ENCODE measurements around the gene SUSD6. TPM values are rescaled to one million over a fixed set of nuclear protein-coding genes. Genes with fewer than 3 reads are reported as not detected.

SUSD6 gene
- total RNA-seq, 1 donor from 2014 or later: 49.0 TPM

GRCh38 chr14:69673578-69674305 lies 62.3 kb downstream of the SUSD6 start:
- Histone ChIP-seq H3K4me3 (ENCODE audit: low read depth, low read length) (no peak overlapping the region), H3K27me3 (ENCODE audit: control insufficient read depth, insufficient read depth, low read length) (no peaks in the 10 kb centered on the region), H3K36me3 (ENCODE audit: control insufficient read depth, insufficient read depth, low read length) (no peaks in the 10 kb centered on the region)
- DNase-seq (ENCODE audit: low read depth): no peak
- TF ChIP-seq CTCF (IDR thresholded peaks at IDR 0.05; ENCODE audit: insufficient read depth, low read length, poor library complexity, severe bottlenecking): no peak

GRCh38 chr14:69674546-69675244 lies 63.3 kb downstream of the SUSD6 start:
- no peak for DNase-seq (ENCODE audit: low read depth)
- H3K27me3 ChIP-seq (ENCODE audit: control insufficient read depth, insufficient read depth, low read length): no peaks in the 10 kb centered on the region
- TF ChIP-seq CTCF (IDR thresholded peaks at IDR 0.05; ENCODE audit: insufficient read depth, low read length, poor library complexity, severe bottlenecking): no peak
- H3K4me3 ChIP-seq (ENCODE audit: low read depth, low read length): no peak overlapping the region
- no peaks in the 10 kb centered on the region for H3K36me3 ChIP-seq (ENCODE audit: control insufficient read depth, insufficient read depth, low read length)

- no peaks in the 10 kb centered on the region for H3K36me3 ChIP-seq (ENCODE audit: control insufficient read depth, insufficient read depth, low read length)
- DNase-seq (ENCODE audit: low read depth): no peak
- no peaks in the 10 kb centered on the region for H3K27me3 ChIP-seq (ENCODE audit: control insufficient read depth, insufficient read depth, low read length)
- H3K4me3 ChIP-seq (ENCODE audit: low read depth, low read length): no peak overlapping the region
- TF ChIP-seq CTCF (IDR thresholded peaks at IDR 0.05; ENCODE audit: insufficient read depth, low read length, poor library complexity, severe bottlenecking): no peak
These were observed 63.8 kb downstream of the SUSD6 start for GRCh38 chr14:69675245-69675583.

GRCh38 chr14:69675877-69676416 lies 64.6 kb downstream of the SUSD6 start:
- Histone ChIP-seq H3K36me3 (ENCODE audit: control insufficient read depth, insufficient read depth, low read length) (no peaks in the 10 kb centered on the region), H3K4me3 (ENCODE audit: low read depth, low read length) (no peak overlapping the region), H3K27me3 (ENCODE audit: control insufficient read depth, insufficient read depth, low read length) (no peaks in the 10 kb centered on the region)
- TF ChIP-seq CTCF (IDR thresholded peaks at IDR 0.05; ENCODE audit: insufficient read depth, low read length, poor library complexity, severe bottlenecking): no peak
- DNase-seq (ENCODE audit: low read depth): no peak

- TF ChIP-seq CTCF (IDR thresholded peaks at IDR 0.05; ENCODE audit: insufficient read depth, low read length, poor library complexity, severe bottlenecking): no peak
- no peak for DNase-seq (ENCODE audit: low read depth)
- H3K36me3 ChIP-seq (ENCODE audit: control insufficient read depth, insufficient read depth, low read length): no peaks in the 10 kb centered on the region
- no peaks in the 10 kb centered on the region for H3K27me3 ChIP-seq (ENCODE audit: control insufficient read depth, insufficient read depth, low read length)
- H3K4me3 ChIP-seq (ENCODE audit: low read depth, low read length): no peak overlapping the region
These were observed 65.3 kb downstream of the SUSD6 start for GRCh38 chr14:69676723-69677122.
